ENCODE results near the gene PEPD.

DNA sequence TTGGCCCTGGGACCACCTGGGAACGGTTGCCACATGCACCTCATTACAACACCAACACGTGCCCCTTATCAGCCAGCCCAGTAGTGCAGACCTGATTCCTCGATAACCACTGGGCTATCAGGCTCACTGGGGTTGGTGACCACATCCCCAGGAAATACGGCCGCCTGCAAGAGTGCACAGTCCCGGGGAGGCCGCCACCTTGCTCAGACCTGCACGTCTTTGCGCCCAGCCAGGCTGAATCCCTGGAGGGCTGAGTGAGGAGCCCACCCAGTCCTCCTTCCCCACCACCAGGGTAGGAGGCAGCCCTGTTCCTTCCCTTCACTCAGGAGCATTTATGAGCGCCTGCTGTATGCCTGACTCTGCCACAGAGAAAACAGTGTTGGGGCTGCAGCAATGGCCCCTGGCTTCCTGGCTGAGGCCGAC, 80.3 kb downstream of the PEPD start:
- TF ChIP-seq CTCF (IDR thresholded peaks at IDR 0.05; ENCODE audit: low read length) (no peak), EZH2 (IDR thresholded peaks at IDR 0.05; ENCODE audit: borderline replicate concordance, low read length) (no peak)

All from OCI-LY1 (cell line).